Measurements from ENCODE around the gene OSBPL7.

OSBPL7 gene, protein sequence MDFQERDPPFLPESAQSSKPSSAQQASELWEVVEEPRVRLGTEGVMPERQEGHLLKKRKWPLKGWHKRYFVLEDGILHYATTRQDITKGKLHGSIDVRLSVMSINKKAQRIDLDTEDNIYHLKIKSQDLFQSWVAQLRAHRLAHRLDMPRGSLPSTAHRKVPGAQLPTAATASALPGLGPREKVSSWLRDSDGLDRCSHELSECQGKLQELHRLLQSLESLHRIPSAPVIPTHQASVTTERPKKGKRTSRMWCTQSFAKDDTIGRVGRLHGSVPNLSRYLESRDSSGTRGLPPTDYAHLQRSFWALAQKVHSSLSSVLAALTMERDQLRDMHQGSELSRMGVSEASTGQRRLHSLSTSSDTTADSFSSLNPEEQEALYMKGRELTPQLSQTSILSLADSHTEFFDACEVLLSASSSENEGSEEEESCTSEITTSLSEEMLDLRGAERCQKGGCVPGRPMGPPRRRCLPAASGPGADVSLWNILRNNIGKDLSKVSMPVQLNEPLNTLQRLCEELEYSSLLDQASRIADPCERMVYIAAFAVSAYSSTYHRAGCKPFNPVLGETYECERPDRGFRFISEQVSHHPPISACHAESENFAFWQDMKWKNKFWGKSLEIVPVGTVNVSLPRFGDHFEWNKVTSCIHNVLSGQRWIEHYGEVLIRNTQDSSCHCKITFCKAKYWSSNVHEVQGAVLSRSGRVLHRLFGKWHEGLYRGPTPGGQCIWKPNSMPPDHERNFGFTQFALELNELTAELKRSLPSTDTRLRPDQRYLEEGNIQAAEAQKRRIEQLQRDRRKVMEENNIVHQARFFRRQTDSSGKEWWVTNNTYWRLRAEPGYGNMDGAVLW

DNA sequence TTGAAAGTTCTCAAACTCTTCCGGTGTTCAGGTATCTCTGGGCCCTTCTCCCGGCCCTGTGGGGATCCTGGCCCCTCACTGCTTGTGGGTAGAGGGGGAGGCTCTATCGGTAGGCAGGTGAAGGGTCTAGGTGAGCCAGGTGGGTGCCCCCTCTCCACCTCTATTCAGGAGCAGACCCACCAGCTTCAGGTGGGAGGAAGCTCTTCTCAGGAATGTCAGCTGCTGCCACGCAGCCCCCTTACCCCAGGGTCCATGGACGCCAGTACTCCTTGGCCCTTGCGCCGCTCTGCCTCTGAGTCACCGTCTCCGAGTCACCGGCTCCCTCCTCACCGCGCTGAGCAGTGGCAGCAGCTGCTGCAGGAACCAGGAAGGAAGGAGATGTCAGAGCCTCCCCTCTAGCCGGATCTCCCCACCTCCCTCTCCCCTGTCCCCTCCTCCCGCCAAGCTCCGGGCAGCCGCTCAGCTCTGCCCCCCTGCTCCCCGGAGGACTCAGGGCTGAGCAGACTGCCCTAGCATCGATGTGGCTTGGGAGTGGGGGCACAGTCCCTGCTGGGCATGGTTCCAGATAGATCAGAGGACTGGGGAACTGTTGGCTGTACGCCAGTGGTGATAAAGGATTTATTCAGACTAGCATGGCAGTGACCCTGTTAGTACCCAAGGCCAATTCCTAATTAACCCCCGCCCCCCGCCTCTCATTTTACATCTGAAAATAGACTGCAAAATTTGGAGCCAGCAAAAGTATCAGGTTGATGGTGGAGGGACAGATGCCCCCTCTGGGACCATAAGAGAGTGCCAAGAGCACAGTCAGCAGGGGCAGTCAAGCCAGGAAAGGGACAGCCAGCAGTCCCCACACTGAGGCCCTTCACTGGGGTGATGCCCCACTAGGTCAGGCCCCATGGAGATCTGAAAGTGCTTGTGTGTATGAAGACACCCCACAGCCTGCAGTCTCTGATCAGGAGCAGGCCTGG, at the start of gene OSBPL7:
Gene OSBPL7 (minus strand): TSS at position 371 of the 968 bp plus-strand sequence. CDS start 1,516 bp downstream, outside the sequence.
- peak; percentile 61 to 80 for DNase-seq (ENCODE audit: extremely low read depth in 1 of 2, low read depth in 1 of 2)

DNA sequence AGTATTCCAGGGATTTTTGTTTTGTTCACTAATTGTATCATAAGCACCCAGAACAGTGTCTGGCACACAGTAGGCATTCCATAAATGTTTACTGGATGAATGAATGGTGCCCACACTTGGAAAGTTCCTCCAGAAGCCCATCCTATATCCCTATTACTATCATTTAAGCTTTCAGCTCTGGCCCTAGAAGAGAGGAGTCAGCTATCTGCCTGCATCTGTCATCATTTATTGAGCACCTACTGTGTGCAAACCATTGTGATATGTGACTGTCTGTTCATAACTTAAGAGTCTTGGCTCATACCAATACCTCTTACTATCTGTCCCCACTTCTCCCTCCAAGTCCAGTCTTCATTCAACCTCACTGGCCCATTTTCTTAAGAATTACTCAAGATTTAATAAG, 49.5 kb upstream of the OSBPL7 start:
- DNase-seq (ENCODE audit: extremely low read depth in 1 of 2, low read depth in 1 of 2) = no peak

DNA sequence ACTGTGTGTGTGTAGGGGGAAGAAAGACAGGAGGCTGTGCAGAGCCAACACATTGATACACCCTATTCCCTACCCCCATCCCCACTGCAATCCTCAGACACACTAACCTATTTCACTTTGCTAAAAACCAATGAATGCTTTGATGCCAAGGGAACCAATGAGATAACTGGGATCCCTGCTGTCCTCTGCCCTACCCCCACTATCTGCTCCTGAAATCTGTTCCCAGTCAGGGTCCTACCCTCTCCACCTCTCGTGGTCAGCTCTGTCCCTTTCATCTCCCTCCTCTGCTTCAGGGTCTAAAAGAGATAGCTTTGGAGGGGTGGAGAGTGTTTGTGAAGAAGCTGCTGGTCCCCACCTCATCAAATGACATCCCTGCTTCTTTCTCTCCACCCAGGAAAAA, 48.5 kb upstream of the OSBPL7 start:
- no peak for DNase-seq (ENCODE audit: extremely low read depth in 1 of 2, low read depth in 1 of 2)

DNA sequence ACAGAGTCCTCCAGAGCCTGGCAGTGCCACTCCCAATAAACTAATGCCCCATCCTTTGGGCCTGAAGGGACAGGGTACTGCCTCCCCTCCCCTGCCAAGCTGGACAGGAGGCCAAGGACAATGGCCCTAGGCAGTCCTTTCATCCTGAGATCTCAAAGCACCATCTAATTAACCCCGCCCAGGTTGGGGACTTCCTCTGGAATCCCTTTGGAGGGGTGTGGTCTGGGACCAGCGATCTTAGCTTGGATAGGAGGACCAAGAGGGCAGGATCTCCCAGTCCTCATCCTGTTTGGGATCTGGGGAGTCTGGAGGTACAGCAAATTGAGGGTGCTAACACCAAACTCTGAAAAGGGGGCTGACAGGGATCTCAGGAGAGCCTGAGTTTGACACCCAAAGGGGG, 47.5 kb upstream of the OSBPL7 start:
- no peak for DNase-seq (ENCODE audit: extremely low read depth in 1 of 2, low read depth in 1 of 2)

DNA sequence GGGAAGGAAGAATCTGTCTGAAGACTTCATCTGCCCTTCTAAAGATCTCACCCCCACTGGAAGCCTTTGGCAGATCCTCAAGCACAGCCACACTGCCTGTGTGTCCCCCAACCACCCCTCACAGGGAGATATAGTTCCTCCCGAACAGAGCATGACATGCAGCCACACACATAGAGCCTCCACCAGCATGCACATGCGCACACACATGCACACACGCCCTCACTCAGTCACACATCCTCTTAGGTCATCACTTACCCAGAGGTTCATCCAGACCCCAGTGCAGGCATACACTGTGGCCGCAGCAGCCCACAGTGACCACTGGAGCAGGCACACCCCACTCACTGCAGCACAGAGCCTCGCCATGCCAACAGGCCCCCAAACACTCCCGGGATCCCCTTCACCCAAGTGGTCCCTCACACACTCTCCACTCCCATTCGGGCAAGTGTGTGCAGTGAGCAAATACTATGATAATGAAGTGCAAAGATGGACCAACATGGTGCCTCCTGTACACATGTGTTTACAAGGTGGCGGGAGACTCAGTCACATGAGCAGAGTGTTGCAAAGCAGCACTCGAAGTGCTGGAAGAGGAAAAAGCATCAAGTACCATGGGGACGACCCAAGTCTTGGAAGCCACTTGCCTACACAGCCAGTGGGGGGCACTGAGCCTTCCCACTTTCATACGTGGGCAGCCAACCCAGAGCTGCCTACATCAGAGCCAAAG, 46.4 kb upstream of the OSBPL7 start:
- DNase-seq (ENCODE audit: extremely low read depth in 1 of 2, low read depth in 1 of 2) = no peak

DNA sequence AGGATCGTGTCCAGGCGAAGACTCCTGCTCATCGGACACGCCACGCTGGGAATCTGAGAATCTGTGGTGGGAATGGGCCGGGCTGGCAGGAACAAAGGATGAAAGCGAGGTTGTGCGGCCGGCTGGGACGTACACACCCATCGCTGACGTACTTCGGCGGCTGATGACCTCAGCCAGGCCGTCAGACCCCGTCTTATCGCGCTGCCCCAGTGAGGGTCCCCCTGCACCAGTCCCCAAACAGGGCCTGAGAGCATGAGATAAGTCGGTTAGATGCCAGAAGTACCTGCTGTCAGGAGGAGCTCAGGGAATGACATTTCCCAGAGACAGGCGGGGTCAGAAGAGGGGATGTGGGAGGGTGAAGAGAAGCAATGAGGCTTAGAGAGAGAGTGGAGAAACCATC, 45.3 kb upstream of the OSBPL7 start:
- DNase-seq (ENCODE audit: extremely low read depth in 1 of 2, low read depth in 1 of 2) = no peak

DNA sequence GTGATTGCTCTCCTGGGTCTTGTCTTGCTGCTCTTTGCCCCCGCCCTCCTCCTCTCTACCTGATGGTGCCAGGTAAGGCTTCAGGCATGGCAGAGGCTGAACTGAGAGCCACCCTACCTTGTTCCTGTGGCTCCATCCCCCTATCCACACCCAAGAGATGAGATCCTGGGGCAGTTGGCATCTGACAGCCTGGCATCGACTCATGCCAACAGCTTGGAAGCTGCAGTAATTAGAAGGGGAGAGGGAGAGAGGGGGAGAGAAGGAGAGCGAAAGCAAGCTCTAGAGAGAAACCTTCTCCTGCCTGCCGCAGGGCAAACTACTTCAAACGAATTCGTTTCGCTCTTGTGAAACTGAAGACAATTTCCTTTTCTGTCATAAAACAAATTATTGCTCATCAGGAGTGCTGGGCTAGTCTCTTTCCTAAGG, 43.2 kb upstream of the OSBPL7 start:
- DNase-seq (ENCODE audit: extremely low read depth in 1 of 2, low read depth in 1 of 2) = no peak

DNA sequence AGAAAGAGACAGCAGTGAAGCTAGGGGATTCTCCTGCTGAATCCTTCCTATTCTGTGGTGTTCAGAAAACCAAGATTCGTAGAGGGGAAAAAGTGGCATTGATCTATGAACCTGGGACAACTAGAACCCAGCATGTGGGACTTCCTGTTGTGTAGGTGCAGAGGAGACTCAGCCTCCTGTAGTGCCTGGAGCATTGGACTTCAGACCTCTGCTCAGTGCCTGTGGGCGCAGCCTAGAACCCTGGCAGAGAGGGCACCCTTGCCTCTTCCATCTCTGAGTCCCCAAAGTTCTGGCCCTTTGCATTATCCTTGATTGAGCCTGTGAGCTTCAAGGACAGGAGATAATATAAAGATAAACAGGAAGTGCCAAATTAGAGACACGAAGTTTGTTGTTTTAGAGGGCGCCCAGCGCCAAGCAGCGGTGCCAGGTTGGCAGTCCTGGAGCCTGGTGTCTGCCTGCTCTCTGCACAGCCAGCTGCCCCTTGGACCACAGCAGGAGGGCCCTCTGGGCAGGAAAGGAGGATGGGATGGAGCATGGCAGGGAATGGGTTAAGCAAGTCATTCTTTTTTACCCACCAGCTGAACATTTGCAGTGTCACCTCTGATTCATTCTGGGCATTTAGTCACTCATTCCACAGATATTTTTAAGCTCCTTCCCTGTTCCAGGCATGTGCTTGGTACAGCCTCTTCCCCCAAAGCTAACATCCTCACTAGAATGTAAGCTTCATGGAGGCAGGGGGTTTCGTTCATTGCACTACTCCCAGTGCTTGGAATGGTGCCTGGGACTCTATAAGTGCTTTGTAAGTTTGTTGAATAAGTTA, 41.2 kb upstream of the OSBPL7 start:
- no peak for DNase-seq (ENCODE audit: extremely low read depth in 1 of 2, low read depth in 1 of 2)

DNA sequence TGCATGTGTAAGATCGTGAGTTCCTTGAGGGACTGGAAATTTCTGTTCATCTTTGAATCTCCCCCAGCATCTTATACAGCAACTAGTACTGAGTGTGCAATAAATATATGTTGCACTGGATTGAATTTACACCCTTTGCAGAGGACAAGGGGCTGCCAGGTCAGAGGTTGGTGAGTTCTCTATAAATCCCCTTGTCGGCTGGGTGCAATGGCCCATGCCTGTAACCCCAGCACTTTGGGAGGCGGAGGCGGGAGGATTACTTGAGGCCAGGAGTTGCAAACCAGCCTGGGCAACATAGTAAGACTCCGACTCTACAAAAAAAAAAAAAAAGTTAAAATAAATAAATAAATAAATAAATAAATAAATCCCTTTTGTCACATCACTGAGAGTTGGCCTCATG, 38.8 kb upstream of the OSBPL7 start:
- DNase-seq (ENCODE audit: extremely low read depth in 1 of 2, low read depth in 1 of 2) = no peak

DNA sequence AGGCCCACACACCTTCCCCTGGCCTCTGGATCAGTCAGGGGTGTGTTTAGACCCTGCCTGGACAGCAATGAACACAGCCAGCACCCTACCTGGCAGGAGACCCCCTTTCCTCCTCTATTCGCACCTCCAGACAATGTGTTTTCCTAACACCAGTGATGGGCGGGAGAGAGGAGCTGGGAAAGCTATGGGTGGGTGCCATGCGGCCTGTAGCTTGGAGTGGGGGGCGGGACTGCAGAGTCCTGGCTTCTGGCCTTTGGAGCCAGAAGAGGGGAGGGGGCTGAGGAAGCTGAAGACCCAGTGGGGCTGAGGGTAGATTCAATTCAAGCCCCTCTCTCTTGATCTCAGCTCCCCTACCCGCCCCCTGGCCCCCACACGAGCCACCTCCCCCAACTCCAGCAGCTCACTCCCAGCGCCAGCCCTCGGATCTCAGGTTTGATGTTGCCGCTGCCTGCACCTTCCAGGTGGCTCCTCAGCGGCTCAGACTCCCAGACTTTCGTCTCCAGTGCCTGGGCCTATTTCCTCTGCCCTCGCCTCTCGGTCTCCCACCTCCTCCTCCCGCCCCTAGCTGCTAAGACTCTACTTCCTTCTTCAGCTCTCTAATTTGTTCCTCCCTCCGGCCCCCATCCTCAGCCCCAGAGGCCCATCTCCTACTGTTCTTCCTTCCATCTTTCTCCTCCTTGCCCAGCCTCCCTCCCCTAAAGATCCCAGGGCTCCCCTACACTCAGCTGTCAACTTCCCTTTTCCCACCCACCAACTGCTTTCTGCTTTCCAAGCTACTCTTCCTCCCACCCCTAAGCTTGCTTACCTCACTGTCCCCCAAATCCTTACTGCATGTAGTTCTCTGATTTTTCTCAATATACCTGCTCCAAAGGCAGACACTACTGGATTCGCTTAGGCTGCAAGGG, 36.2 kb upstream of the OSBPL7 start:
- no peak for DNase-seq (ENCODE audit: extremely low read depth in 1 of 2, low read depth in 1 of 2)

DNA sequence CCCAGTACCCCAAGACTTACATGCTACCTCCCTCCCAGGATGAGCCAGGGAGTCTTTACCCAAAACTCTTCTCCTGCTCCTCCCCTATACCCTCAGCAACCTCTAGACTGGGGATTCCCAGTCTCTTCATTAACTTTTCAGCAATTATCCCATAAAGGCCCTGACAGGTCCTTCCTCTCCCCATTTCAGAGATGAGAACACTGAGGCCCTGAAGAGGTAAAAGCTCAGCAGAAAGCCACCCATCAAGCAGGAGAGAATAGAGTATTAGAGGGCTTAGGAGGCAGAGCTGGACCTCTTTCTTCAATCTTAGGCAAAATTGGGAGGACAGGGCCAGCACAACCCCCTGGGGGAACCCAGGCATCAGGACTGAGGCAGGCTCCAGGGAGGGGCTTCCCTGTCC, 35.2 kb upstream of the OSBPL7 start:
- DNase-seq (ENCODE audit: extremely low read depth in 1 of 2, low read depth in 1 of 2) = no peak

DNA sequence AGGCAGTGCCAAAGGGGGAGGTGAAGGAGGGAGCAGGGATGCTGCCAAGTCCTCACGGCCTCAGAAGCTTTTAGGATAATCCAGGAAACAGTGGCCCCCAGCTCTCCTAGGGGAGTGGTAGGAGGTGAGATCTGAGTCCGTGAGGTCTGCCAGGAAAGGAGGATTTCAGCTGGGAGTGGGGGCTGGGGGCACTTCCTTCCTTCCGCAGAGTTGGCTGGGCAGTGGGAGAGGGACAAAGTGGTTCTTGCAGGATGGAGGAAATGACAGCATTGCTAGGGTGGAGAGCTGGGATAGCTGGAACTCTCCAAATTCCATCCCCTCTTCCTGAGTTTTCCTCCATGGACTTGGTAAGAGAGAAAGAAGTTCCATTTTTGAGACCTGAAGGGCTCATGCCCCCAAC, 34.1 kb upstream of the OSBPL7 start:
- DNase-seq (ENCODE audit: extremely low read depth in 1 of 2, low read depth in 1 of 2) = no peak

DNA sequence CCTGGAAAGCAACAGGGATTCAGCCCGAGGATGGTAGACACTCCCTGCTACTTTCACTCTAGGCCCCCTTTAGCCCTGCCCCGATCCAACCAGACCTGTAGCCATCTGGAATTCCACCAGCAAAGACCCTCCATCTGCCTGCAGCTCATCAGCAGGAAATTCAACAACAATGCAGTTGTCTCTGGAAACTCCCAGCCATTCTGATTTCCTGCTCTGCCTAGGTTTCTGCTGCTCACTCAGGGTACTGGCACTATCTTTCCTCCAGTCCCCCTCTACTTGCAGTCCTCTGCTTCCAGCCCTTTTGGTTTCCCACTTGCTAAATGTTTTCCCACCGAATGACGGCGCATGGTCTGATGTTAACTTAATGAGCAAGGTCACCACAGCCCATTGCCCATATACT, 32.0 kb upstream of the OSBPL7 start:
- no peak for DNase-seq (ENCODE audit: extremely low read depth in 1 of 2, low read depth in 1 of 2)

DNA sequence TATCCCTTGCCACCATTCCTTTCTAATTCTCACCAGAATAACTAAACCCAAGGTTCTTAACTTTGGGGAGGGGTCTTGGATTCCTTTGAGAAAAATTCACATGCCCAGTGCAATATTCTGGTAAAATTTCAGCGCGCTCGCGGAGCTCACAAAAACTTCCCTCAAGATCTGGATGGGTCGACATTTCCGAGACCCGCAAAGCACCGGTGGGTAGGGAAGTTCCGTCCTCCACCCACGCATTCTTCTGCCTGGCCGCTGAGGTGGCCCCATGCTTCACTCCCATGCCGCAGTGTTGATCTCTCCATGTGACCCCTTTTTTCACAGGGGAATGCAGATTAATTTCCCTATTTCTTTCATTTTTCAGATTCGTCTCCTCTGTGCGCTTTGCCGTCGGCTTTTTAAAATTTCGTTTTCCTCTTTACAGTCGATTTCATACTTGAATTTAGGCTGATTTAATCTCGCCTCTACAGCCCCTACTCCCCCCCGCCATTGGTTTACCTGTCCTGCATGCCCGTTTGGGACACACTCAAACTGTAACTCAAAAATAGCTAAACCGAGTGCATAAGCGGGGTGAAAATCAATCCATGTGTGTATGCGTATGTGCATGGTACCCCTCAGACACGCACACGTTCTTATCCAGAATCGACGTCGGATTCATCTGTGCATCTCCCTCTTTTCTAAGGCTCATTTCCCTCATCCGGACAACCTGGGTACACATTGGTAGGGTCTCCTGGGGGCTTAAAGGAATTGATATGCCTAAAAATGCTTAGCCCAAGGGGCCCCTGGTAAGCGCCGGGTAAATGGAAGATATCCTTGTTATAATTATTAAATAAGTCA, 30.7 kb upstream of the OSBPL7 start:
- DNase-seq (ENCODE audit: extremely low read depth in 1 of 2, low read depth in 1 of 2) = no peak

DNA sequence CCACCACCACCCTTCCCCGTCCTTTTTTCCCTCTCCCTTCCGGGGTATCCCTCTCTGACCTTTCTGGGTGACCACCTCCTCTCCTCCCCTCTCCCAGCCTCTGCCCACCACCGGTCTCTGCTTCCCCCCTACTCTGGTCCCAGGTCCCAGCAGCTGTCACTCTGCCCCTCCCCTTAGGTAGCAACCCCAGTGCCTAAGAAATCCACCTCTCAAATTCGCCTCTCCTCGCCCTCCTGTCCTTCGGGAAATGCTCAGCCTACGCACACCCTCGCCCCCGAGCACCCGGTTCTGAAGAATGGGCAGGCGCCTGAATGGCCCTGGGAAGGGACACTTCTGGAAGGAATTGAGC, 30.1 kb upstream of the OSBPL7 start:
- no peak for DNase-seq (ENCODE audit: extremely low read depth in 1 of 2, low read depth in 1 of 2)

DNA sequence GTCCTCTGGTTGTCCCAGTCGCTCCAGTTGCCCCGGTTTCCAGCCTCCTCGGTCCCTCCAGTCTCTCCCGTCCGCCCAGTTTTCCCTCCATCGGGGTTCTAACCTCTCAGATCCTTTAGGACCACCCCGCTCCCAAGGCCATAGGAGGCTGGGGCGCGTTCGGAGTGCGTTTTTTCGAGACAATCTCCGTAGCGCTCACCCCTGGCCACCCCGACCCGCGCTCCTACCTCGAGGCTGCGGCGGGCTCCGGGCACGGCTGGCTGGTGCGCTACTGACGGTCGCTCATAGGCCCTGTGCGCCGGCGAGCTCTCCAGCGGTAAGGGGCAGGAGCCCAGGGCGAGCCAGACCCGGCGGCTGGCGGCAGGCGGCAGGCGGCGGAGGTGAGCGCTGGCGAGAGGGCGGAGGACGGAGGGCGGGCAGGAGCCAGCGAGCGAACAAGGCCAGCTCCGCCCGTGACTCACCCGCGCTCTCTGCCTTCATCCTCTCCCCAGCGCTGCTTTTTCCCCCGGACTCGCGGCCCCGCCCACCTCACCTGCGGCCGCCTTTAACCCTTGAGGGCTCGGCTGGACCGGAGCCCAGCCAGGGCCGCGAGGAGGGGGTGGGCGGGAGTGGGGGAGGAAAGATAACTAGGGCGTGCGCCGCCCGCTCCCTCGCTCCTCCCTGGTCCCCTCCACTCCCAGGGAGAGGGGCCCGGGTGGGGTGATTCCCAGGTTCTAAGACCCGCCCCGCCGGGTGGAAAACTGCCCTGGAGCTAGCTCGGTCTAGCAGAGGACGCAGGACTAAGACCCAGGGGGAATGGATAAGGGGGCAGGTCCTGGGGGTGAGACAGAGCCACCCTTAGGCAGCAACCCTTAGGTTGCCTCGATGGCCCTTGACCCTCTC, 29.3 kb upstream of the OSBPL7 start, which contains the start of gene SP6:
Gene SP6 (minus strand): TSS at position 472 of the 882 bp plus-strand sequence. CDS start 2,734 bp downstream, outside the sequence.
- DNase-seq (ENCODE audit: extremely low read depth in 1 of 2, low read depth in 1 of 2) = peak; percentile 52 to 67

DNA sequence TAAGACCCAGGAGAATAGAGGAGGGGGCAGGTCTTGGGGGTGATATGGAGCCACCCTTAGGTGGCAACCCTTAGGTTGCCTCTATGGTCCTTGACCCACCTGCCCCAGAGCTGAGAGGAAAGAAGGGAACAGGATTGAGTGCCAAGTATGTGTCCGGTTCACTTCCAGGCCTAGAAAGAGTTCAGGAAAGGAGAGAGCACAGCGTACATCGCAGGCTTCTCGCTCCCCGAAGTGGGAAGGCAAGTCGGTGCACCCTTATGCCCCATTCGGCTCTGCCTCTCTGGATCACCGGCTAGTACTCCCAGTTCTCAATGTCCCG, 28.7 kb upstream of the OSBPL7 start:
- DNase-seq (ENCODE audit: extremely low read depth in 1 of 2, low read depth in 1 of 2) = no peak

Data from stimulated activated CD8-positive, alpha-beta memory T cell treated with anti-CD3 and anti-CD28 coated beads, Interleukin-7, amount 100 ng/mL, for 48 hours (primary cell).